GM03348 (cell line): ENCODE measurements around the gene CERKL.

ENCODE experiments used
- DNase-seq: peaks from one replicate; pipeline ENCODE4 v3.0.0; 2012; ENCODE audit warnings: low spot score

The CERKL gene

GRCh38 chr2:181574321-181574720, 82.6 kb downstream of the CERKL start:
- no peak for DNase-seq

- DNase-seq = peak; percentile 36
Measured at GRCh38 chr2:181573140-181573736, 83.7 kb downstream of the CERKL start.

- peak; percentile 3 for DNase-seq
Measured at GRCh38 chr2:181570833-181571661, 85.9 kb downstream of the CERKL start.

- DNase-seq = no peak
Measured at GRCh38 chr2:181570059-181570458, 86.8 kb downstream of the CERKL start.

GRCh38 chr2:181566334-181567032, 90.4 kb downstream of the CERKL start:
- no peak for DNase-seq

GRCh38 chr2:181563101-181563692, 93.7 kb downstream of the CERKL start:
- DNase-seq = peak; percentile 13

- DNase-seq = no peak
Measured at GRCh38 chr2:181558371-181558770, 98.5 kb downstream of the CERKL start.

- DNase-seq = no peak
Measured at GRCh38 chr2:181554061-181554830, 102.7 kb downstream of the CERKL start.

- DNase-seq = no peak
Measured at GRCh38 chr2:181553244-181553643, 103.7 kb downstream of the CERKL start.

GRCh38 chr2:181552808-181553207, 104.1 kb downstream of the CERKL start:
- peak; percentile 15 for DNase-seq

- no peak for DNase-seq
Measured at GRCh38 chr2:181546086-181546485, 110.8 kb downstream of the CERKL start.

- no peak for DNase-seq
Measured at GRCh38 chr2:181542170-181542569, 114.7 kb downstream of the CERKL start.

- DNase-seq = no peak
Measured at GRCh38 chr2:181540421-181540820, 116.5 kb downstream of the CERKL start.

- DNase-seq = no peak
Measured at GRCh38 chr2:181536730-181537129, 120.2 kb downstream of the CERKL start.

GRCh38 chr2:181528441-181528840, 128.5 kb downstream of the CERKL start:
- DNase-seq = no peak

GRCh38 chr2:181527058-181527457, 129.8 kb downstream of the CERKL start:
- no peak for DNase-seq

- DNase-seq = no peak
Measured at GRCh38 chr2:181526014-181526413, 130.9 kb downstream of the CERKL start.

- no peak for DNase-seq
Measured at GRCh38 chr2:181523756-181524155, 133.1 kb downstream of the CERKL start.

- DNase-seq = no peak
Measured at GRCh38 chr2:181520253-181520652, 136.7 kb downstream of the CERKL start.

- no peak for DNase-seq
Measured at GRCh38 chr2:181517685-181518301, 139.1 kb downstream of the CERKL start.

- no peak for DNase-seq
Measured at GRCh38 chr2:181516992-181517391, 139.9 kb downstream of the CERKL start.
